HEK293T (cell line): ENCODE results near the gene ZMIZ1.

Source experiments
- CTCF ChIA-PET: fragments of 350-600 bp; formaldehyde crosslinking; extraction: SDS; loops from one replicate; lab custom pipeline; 2021; ENCODE audit warnings: antibody characterized with exemption, inconsistent platforms; lab: Yijun Ruan, JAX
- POLR2A ChIA-PET: fragments of 350-600 bp; formaldehyde crosslinking; extraction: SDS; loops from one replicate; lab custom pipeline; 2020; ENCODE audit warnings: antibody characterized with exemption, inconsistent platforms; lab: Yijun Ruan, JAX
- DNase-seq: peaks from one replicate; pipeline ENCODE4 v3.0.0; 2012; ENCODE audit warnings: mixed read lengths; ENCODE audit errors: extremely low spot score
- ARNT ChIP-seq: fragments of 450-650 bp; IDR thresholded peaks from 2 replicates; pipeline ENCODE4 v1.6.1; 2017; ENCODE audit warnings: mild to moderate bottlenecking
- BHLHE40 ChIP-seq: fragments of 450-650 bp; IDR thresholded peaks from 2 replicates; pipeline ENCODE4 v1.6.1; 2016; ENCODE audit warnings: mild to moderate bottlenecking, moderate library complexity, borderline replicate concordance
- CTBP1 ChIP-seq: fragments of 450-650 bp; IDR thresholded peaks from 2 replicates; pipeline ENCODE4 v1.6.1; 2016; ENCODE audit warnings: borderline replicate concordance
- ELF4 ChIP-seq: fragments of 450-650 bp; IDR thresholded peaks from 2 replicates; pipeline ENCODE4 v1.6.1; 2017; ENCODE audit warnings: antibody characterized with exemption
- FOXA1 ChIP-seq: fragments of 450-650 bp; IDR thresholded peaks from 2 replicates; pipeline ENCODE4 v1.6.1; 2016; ENCODE audit warnings: mild to moderate bottlenecking
- FOXK2 ChIP-seq: fragments of 450-650 bp; IDR thresholded peaks from 2 replicates; pipeline ENCODE4 v1.6.1; 2016; ENCODE audit warnings: mild to moderate bottlenecking
- FOXM1 ChIP-seq: fragments of 450-650 bp; IDR thresholded peaks from 2 replicates; pipeline ENCODE4 v1.6.1; 2017; ENCODE audit warnings: mild to moderate bottlenecking, borderline replicate concordance
- HDGF ChIP-seq: fragments of 450-650 bp; IDR thresholded peaks from 2 replicates; pipeline ENCODE4 v1.6.1; 2017; ENCODE audit warnings: antibody characterized with exemption, borderline replicate concordance
- L3MBTL2 ChIP-seq: fragments of 450-650 bp; conservative IDR thresholded peaks from 2 replicates; pipeline ENCODE4 v1.6.1; 2016; ENCODE audit warnings: mild to moderate bottlenecking
- LEF1 ChIP-seq: fragments of 450-650 bp; IDR thresholded peaks from 2 replicates; pipeline ENCODE4 v1.6.1; 2017; ENCODE audit warnings: mild to moderate bottlenecking, borderline replicate concordance
- PKNOX1 ChIP-seq: fragments of 450-650 bp; IDR thresholded peaks from 2 replicates; pipeline ENCODE4 v1.6.1; 2016
- SP1 ChIP-seq: fragments of 450-650 bp; IDR thresholded peaks from 2 replicates; pipeline ENCODE4 v1.6.1; 2017
- SUZ12 ChIP-seq: fragments of 450-650 bp; IDR thresholded peaks from 2 replicates; pipeline ENCODE4 v1.6.1; 2016; ENCODE audit warnings: mild to moderate bottlenecking
- TARDBP ChIP-seq: fragments of 450-650 bp; IDR thresholded peaks from 2 replicates; pipeline ENCODE4 v1.6.1; 2016
- ZNF384 ChIP-seq: fragments of 450-650 bp; IDR thresholded peaks from 2 replicates; pipeline ENCODE4 v1.6.1; 2016

Gene ZMIZ1

GRCh38 chr10:79339266-79339665 is 270.5 kb downstream of the ZMIZ1 start:
- POLR2A ChIA-PET = no interaction called here
- DNase-seq = no peak
- no peak for TF ChIP-seq ARNT
- TF ChIP-seq HDGF = no peak
- no peak for TF ChIP-seq ZNF384
- no peak for TF ChIP-seq PKNOX1
- TF ChIP-seq CTBP1 = no peak
- no peak for TF ChIP-seq L3MBTL2
- no peak for TF ChIP-seq SP1
- no peak for TF ChIP-seq FOXK2
- CTCF ChIA-PET = no interaction called here

- ChIA-PET CTCF (no interaction called here), POLR2A (no interaction called here)
- DNase-seq = no peak
- no peak for TF ChIP-seq ELF4
- TF ChIP-seq PKNOX1 = no peak
- no peak for TF ChIP-seq ARNT
- no peak for TF ChIP-seq FOXM1
Observed at GRCh38 chr10:79340646-79341244, 272.0 kb downstream of the ZMIZ1 start.

GRCh38 chr10:79342295-79342761 is 273.6 kb downstream of the ZMIZ1 start:
- TF ChIP-seq SP1 (no peak), ZNF384 (no peak), PKNOX1 (no peak), TARDBP (no peak), ELF4 (no peak), FOXA1 (no peak), L3MBTL2 (no peak)
- ChIA-PET CTCF (interaction anchor here (0.6 kb wide), 1 partner anchor 161 kb away, joined by 4 read pairs; no protein-coding TSS in a partner anchor), POLR2A (no interaction called here)
- DNase-seq = no peak

- ChIA-PET CTCF (no interaction called here), POLR2A (no interaction called here)
Observed at GRCh38 chr10:79342811-79343561, 274.2 kb downstream of the ZMIZ1 start.

GRCh38 chr10:79344502-79345195 is 275.9 kb downstream of the ZMIZ1 start:
- POLR2A ChIA-PET = interaction anchor here (0.7 to 1.2 kb wide), 2 partner anchors 26 to 100 kb away, joined by 3 read pairs; no protein-coding TSS in a partner anchor
- DNase-seq = no peak

More at GRCh38 chr10:79342811-79343561, 274.2 kb downstream of the ZMIZ1 start:
- TF ChIP-seq LEF1 = no peak
- TF ChIP-seq FOXA1 = no peak
- no peak for TF ChIP-seq BHLHE40
- TF ChIP-seq TARDBP = no peak
- no peak for TF ChIP-seq FOXK2
- no peak for TF ChIP-seq PKNOX1
- TF ChIP-seq SUZ12 = no peak
- no peak for TF ChIP-seq HDGF
- TF ChIP-seq FOXM1 = no peak
- no peak for DNase-seq

More at GRCh38 chr10:79344502-79345195, 275.9 kb downstream of the ZMIZ1 start:
- TF ChIP-seq CTBP1 (no peak), HDGF (no peak), ARNT (no peak), SUZ12 (no peak)
- CTCF ChIA-PET = interaction anchor here (0.9 to 1.2 kb wide), 4 partner anchors 10 to 149 kb away, joined by 3 to 5 read pairs (median 3); no protein-coding TSS in a partner anchor
